ENCODE results near the gene MARK3. TPM values are rescaled to one million over a fixed set of nuclear protein-coding genes. Genes with fewer than 3 reads are reported as not detected.

MARK3 gene
- total RNA-seq, 2 experiments from 2014 or later, result 68.4 to 69.2 TPM

DNA sequence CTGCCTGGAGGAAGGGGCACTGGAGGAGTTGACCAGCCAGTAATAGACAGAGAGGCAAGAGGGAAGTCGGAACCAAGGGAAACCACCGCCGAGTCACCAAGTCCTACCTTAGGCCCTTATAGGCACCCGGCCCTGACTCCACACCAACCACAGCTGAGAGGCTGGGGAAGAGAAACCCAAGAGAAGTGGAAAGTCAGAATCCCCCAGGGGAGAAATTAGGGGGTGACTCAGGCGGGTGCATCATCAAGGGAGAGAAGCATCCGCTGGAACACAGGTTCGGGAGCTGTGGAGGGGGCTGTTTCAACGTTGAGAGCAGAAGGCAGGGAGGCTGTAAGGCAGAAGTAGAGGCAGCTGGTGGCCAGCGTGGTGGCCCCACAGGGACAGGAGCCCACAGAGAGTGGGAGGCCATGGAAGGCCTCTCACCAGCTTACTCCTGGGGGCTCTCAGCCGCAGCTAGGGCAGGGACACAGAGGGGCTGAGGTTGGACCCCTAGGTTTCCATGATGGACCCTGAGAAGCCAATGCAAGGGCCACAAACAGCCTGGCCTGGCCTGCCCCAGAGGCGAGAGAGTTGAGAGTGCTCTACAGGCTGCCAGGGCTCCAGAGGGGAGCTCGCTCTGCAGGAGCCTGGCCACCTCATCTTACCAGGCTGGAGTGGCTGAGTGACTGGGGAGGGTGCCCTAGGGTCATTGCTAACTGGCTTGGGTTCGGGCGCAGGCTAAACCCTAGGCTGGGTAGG, 142.4 kb downstream of the MARK3 start:
- Mint-ChIP-seq H3K27me3 (peaks cover 12% of the 10 kb centered on the region), H3K4me1 (ENCODE audit: low read depth) (peaks cover 34% of the 10 kb centered on the region), H3K4me3 (peak overlapping the region; percentile 41), H3K27ac (peak overlapping the region; percentile 29), H3K9me3 (no peaks in the 10 kb centered on the region), H3K36me3 (ENCODE audit: low read depth) (peaks cover 13% of the 10 kb centered on the region)
- ChIA-PET CTCF (interaction anchor here (1.3 to 4.7 kb wide), 4 partner anchors 9 to 135 kb away, joined by 3 to 31 read pairs (median 4); no protein-coding TSS in a partner anchor), POLR2A (interaction anchor here (1.2 to 4.3 kb wide), 3 partner anchors 9 to 34 kb away, joined by 6 to 28 read pairs (median 13); partner anchors contain the start of genes BAG5 and COA8)
- peak; percentile 48 for ATAC-seq
- intact Hi-C loops (cut with micrococcal nuclease), result no loop called here
- DNase-seq, result peak; percentile 67
- TF ChIP-seq, protein P1, sequence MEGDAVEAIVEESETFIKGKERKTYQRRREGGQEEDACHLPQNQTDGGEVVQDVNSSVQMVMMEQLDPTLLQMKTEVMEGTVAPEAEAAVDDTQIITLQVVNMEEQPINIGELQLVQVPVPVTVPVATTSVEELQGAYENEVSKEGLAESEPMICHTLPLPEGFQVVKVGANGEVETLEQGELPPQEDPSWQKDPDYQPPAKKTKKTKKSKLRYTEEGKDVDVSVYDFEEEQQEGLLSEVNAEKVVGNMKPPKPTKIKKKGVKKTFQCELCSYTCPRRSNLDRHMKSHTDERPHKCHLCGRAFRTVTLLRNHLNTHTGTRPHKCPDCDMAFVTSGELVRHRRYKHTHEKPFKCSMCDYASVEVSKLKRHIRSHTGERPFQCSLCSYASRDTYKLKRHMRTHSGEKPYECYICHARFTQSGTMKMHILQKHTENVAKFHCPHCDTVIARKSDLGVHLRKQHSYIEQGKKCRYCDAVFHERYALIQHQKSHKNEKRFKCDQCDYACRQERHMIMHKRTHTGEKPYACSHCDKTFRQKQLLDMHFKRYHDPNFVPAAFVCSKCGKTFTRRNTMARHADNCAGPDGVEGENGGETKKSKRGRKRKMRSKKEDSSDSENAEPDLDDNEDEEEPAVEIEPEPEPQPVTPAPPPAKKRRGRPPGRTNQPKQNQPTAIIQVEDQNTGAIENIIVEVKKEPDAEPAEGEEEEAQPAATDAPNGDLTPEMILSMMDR (IDR thresholded peaks at IDR 0.05), result no peak

DNA sequence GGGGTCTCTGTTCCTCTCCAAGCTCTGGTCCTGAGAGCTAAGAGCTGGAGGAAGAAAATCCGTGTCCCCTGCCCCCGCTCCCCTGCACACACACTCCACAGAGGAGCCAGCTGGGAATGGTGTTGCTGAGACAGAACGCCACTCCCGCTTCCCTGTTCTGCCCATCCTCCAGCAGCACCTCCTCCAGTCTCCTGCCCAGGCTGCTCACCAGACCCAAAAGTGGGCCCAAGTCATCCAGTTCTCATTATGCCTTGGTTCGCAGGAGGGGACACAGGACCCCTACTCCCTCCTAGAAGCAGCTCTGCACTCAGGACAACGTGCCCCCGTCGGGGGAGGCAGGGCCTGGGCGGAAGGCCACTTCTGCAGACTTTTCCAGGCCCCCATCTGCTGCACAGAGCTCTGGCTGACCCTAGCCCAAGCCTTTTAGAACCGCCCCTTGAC, 143.0 kb downstream of the MARK3 start:
- intact Hi-C loops (cut with micrococcal nuclease), result no loop called here
- TF ChIP-seq, protein P1 (IDR thresholded peaks at IDR 0.05), result no peak
- no peaks in the 10 kb centered on the region for H3K9me3 Mint-ChIP-seq
- H3K4me3 Mint-ChIP-seq, result peak overlapping the region; percentile 94
- ChIA-PET POLR2A (interaction anchor here (1.1 to 4.3 kb wide), 5 partner anchors 8 to 101 kb away, joined by 3 to 28 read pairs (median 6); partner anchors contain the start of genes BAG5, COA8 and KLC1), CTCF (interaction anchor here (1.3 to 4.7 kb wide), 4 partner anchors 9 to 135 kb away, joined by 3 to 31 read pairs (median 4); no protein-coding TSS in a partner anchor)
- H3K36me3 Mint-ChIP-seq (ENCODE audit: low read depth), result peaks cover 13% of the 10 kb centered on the region
- peak overlapping the region; percentile 95 for H3K27ac Mint-ChIP-seq
- no peak for DNase-seq
- peaks cover 34% of the 10 kb centered on the region for H3K4me1 Mint-ChIP-seq (ENCODE audit: low read depth)
- no peak for ATAC-seq
- peaks cover 10% of the 10 kb centered on the region for H3K27me3 Mint-ChIP-seq

DNA sequence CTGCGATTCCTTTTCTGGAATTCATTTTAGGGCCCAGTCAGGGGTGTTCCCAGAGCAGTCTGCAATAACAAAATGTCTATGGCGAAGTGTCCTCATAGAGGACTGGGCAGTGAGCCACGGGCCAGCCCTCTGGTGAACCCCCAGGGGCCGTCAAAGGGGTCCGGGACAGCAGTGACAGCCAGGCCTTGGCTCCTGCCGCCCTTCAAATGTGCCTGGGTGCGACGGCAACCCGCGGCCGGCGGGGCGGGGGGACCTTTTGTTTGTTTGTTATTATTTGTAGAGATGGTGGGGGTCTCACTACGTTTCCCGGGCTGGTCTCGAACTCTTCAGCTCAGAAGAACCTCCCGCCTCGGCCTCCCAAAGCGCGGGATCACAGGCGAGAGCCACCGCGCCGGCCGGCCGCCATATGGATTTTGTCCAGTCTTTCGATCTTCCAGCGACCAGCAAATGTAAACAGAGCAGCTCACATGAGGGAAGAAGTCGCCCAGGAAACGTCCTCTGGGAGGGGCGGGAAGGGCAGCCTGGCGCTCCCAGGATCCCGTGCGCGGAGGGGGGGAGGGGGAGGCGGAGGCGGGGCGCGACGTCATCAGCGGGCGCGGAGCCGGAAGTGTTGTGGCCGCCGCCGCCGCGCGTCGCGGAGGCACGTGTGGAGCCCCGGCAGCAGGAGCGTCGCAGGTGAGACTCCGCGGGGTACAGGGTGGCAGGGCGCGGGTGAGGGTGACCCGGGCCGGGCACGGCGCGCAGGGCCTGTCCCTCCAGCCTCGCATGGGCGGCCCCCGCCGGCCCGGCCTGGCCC, 143.6 kb downstream of the MARK3 start, which contains the start of gene TRMT61A:
Gene TRMT61A (plus strand): TSS at position 610 of the 796 bp plus-strand sequence. CDS start 783 bp downstream, outside the sequence.
- CTCF ChIA-PET, result interaction anchor here (1.1 to 4.7 kb wide), 5 partner anchors 10 to 184 kb away, joined by 3 to 31 read pairs (median 3); no protein-coding TSS in a partner anchor
- POLR2A ChIA-PET, result interaction anchor here (1.1 to 4.3 kb wide), 9 partner anchors 7 to 101 kb away, joined by 3 to 28 read pairs (median 4); partner anchors contain the start of genes BAG5, COA8 and KLC1
- peaks cover 6% of the 10 kb centered on the region for H3K27me3 Mint-ChIP-seq
- peaks cover 34% of the 10 kb centered on the region for H3K4me1 Mint-ChIP-seq (ENCODE audit: low read depth)
- H3K9me3 Mint-ChIP-seq, result no peaks in the 10 kb centered on the region
- peaks cover 13% of the 10 kb centered on the region for H3K36me3 Mint-ChIP-seq (ENCODE audit: low read depth)
- peak within 1 kb of the TSS; percentile 94 for H3K4me3 Mint-ChIP-seq
- DNase-seq (peak; percentile 71), ATAC-seq (peak; percentile 74)
- intact Hi-C loops (cut with micrococcal nuclease), result no loop called here
- TF ChIP-seq, protein P1 (IDR thresholded peaks at IDR 0.05), result no peak
- peak within 1 kb of the TSS; percentile 95 for H3K27ac Mint-ChIP-seq

DNA sequence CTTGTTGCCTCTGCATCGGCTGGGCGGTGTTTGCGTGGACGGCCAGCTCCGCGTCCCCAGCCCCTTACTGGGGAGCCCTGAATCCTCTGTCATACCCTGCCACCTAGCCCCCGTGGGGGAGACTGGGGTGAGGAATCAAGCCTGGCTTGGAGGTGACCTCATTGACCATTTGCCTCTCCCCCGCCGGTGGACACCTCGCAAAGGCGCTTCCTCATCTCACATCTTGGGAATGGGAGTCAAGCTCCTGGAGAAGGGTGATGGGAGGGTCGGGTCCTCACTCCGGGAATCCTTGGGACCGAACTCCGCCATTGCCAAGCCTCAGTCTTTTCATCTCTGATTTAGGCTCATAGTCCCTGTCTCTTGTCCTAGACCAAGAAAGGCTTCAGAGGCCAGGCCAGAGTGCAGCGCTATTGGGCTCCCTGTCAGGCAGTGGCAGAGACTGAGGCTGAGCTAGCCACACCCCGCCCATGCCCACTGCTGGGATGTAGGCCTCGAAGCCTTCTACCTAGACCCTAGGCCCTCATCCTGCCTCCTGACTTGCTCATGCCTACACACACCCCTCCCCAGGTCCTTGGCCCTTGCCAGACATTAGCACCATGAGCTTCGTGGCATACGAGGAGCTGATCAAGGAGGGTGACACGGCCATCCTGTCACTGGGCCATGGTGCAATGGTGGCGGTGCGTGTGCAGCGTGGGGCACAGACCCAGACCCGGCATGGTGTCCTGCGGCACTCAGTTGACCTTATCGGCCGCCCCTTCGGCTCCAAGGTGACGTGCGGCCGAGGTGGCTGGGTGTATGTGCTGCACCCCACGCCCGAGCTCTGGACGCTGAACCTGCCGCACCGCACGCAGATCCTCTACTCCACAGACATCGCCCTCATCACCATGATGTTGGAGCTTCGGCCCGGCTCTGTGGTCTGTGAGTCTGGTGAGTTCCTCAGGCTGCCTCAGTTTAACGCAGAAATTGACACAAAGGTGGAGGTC, 144.5 kb downstream of the MARK3 start:
- intact Hi-C loops (cut with micrococcal nuclease), result no loop called here
- Mint-ChIP-seq H3K27me3 (no peaks in the 10 kb centered on the region), H3K4me3 (peak overlapping the region; percentile 94), H3K9me3 (no peaks in the 10 kb centered on the region), H3K4me1 (ENCODE audit: low read depth) (peaks cover 34% of the 10 kb centered on the region), H3K36me3 (ENCODE audit: low read depth) (peaks cover 13% of the 10 kb centered on the region), H3K27ac (peak overlapping the region; percentile 94)
- ATAC-seq, result no peak
- TF ChIP-seq, protein P1 (IDR thresholded peaks at IDR 0.05), result no peak
- ChIA-PET POLR2A (interaction anchor here (0.5 to 4.3 kb wide), 12 partner anchors 9 to 1873 kb away, joined by 3 to 28 read pairs (median 4); partner anchors contain the start of genes BAG5, COA8 and KLC1), CTCF (interaction anchor here (1.1 to 4.7 kb wide), 6 partner anchors 8 to 184 kb away, joined by 3 to 31 read pairs (median 4); no protein-coding TSS in a partner anchor)
- DNase-seq, result no peak
